SK-N-SH treated with all-trans-retinoic acid at 6 μM for 48 hours (cell line): ENCODE measurements around the gene CCDC63.
A peak's percentile ranks its signal among the peaks of the same experiment; 100 is the strongest.

Experiments
- ATAC-seq: fragments of 200-7000 bp; cut with Tn5 transposase; 3 replicates; pipeline ENCODE4 v1.9.1; 2020; ENCODE audit warnings: mild to moderate bottlenecking, moderate library complexity
- ARNTL ChIP-seq: fragments of 450-650 bp; formaldehyde crosslinking; IDR thresholded peaks from 2 replicates; pipeline ENCODE4 v1.5.0; 2020; ENCODE audit warnings: low read depth, mild to moderate bottlenecking, moderate library complexity, borderline replicate concordance
- BACH2 ChIP-seq: fragments of 250-450 bp; sonication (Bioruptor Pico); IDR thresholded peaks from 2 replicates; pipeline ENCODE4 v1.9.0; 2021; ENCODE audit warnings: mild to moderate bottlenecking, borderline replicate concordance
- CREB5 ChIP-seq: fragments of 250-450 bp; sonication (Bioruptor Pico); IDR thresholded peaks from 2 replicates; pipeline ENCODE4 v1.5.1; 2020; ENCODE audit warnings: low read depth, mild to moderate bottlenecking, moderate library complexity
- CSRNP3 ChIP-seq: fragments of 250-450 bp; sonication (Bioruptor Pico); IDR thresholded peaks from 2 replicates; pipeline ENCODE4 v1.5.1; 2021; ENCODE audit warnings: mild to moderate bottlenecking, moderate library complexity
- ESRRG ChIP-seq: fragments of 250-450 bp; sonication (Bioruptor Pico); IDR thresholded peaks from 2 replicates; pipeline ENCODE4 v1.6.1; 2021; ENCODE audit warnings: mild to moderate bottlenecking
- GLIS3 ChIP-seq: fragments of 250-450 bp; sonication (Bioruptor Pico); IDR thresholded peaks from 2 replicates; pipeline ENCODE4 v1.5.0; 2020; ENCODE audit warnings: mild to moderate bottlenecking, moderate library complexity
- ISL1 ChIP-seq: fragments of 250-450 bp; sonication (Bioruptor Pico); IDR thresholded peaks from 2 replicates; pipeline ENCODE4 v2.1.2; 2022; ENCODE audit warnings: mild to moderate bottlenecking, moderate library complexity
- OSR1 ChIP-seq: fragments of 250-450 bp; sonication (Bioruptor Pico); IDR thresholded peaks from 2 replicates; pipeline ENCODE4 v1.8.0; 2022; ENCODE audit warnings: moderate library complexity, mild to moderate bottlenecking, inconsistent platforms
- PATZ1 ChIP-seq: fragments of 250-450 bp; sonication (Bioruptor Pico); IDR thresholded peaks from 2 replicates; pipeline ENCODE4 v1.8.0; 2020; ENCODE audit warnings: mild to moderate bottlenecking, moderate library complexity, borderline replicate concordance
- POU6F1 ChIP-seq: fragments of 250-450 bp; sonication (Bioruptor Pico); IDR thresholded peaks from 2 replicates; pipeline ENCODE4 v1.8.0; 2021; ENCODE audit warnings: low read depth, mild to moderate bottlenecking, moderate library complexity, borderline replicate concordance
- PPARA ChIP-seq: fragments of 250-450 bp; sonication (Bioruptor Pico); IDR thresholded peaks from 2 replicates; pipeline ENCODE4 v1.5.0; 2020; ENCODE audit warnings: mild to moderate bottlenecking, borderline replicate concordance
- RARB ChIP-seq: fragments of 250-450 bp; sonication (Bioruptor Pico); IDR thresholded peaks from 2 replicates; pipeline ENCODE4 v1.8.0; 2021; ENCODE audit warnings: mild to moderate bottlenecking, moderate library complexity
- SNAI2 ChIP-seq: fragments of 250-450 bp; sonication (Bioruptor Pico); IDR thresholded peaks from 2 replicates; pipeline ENCODE4 v1.5.0; 2020; ENCODE audit warnings: mild to moderate bottlenecking, moderate library complexity
- TCF4 ChIP-seq: fragments of 250-450 bp; sonication (Bioruptor Pico); IDR thresholded peaks from 2 replicates; pipeline ENCODE4 v1.8.0; 2021; ENCODE audit warnings: mild to moderate bottlenecking, moderate library complexity, borderline replicate concordance
- TOX ChIP-seq: fragments of 250-450 bp; sonication (Bioruptor Pico); IDR thresholded peaks from 2 replicates; pipeline ENCODE4 v1.8.0; 2021; ENCODE audit warnings: mild to moderate bottlenecking, moderate library complexity, borderline replicate concordance
- TSHZ2 ChIP-seq: fragments of 250-450 bp; sonication (Bioruptor Pico); IDR thresholded peaks from 2 replicates; pipeline ENCODE4 v1.5.0; 2020; ENCODE audit warnings: mild to moderate bottlenecking, moderate library complexity
- ZC3H10 ChIP-seq: fragments of 250-450 bp; sonication (Bioruptor Pico); IDR thresholded peaks from 2 replicates; pipeline ENCODE4 v1.5.1; 2021; ENCODE audit warnings: mild to moderate bottlenecking, moderate library complexity
- ZFP3 ChIP-seq: fragments of 250-450 bp; sonication (Bioruptor Pico); IDR thresholded peaks from 2 replicates; pipeline ENCODE4 v1.5.0; 2020; ENCODE audit warnings: mild to moderate bottlenecking, moderate library complexity
- ZFP30 ChIP-seq: fragments of 450-650 bp; formaldehyde crosslinking; IDR thresholded peaks from 2 replicates; pipeline ENCODE4 v1.5.0; 2022; ENCODE audit warnings: mild to moderate bottlenecking, moderate library complexity
- ZNF565 ChIP-seq: fragments of 450-650 bp; formaldehyde crosslinking; conservative IDR thresholded peaks from 2 replicates; pipeline ENCODE4 v1.5.0; 2020; ENCODE audit warnings: low read depth, mild to moderate bottlenecking, moderate library complexity
- ZNF70 ChIP-seq: fragments of 450-650 bp; formaldehyde crosslinking; IDR thresholded peaks from 2 replicates; pipeline ENCODE4 v1.5.0; 2020; ENCODE audit warnings: mild to moderate bottlenecking, moderate library complexity
- ZNF8 ChIP-seq: fragments of 450-650 bp; formaldehyde crosslinking; IDR thresholded peaks from 2 replicates; pipeline ENCODE4 v1.5.0; 2020; ENCODE audit warnings: mild to moderate bottlenecking, moderate library complexity

CCDC63 gene

GRCh38 chr12:110846615-110847566, at the start of gene CCDC63:
TSS of gene CCDC63 (plus strand) at chr12:110846987. CDS start at chr12:110852955, 5,968 bp downstream.
- ATAC-seq, result peak; percentile 43
- TF ChIP-seq ZFP3 (CRISPR knock-in tag), result no peak
- no peak for TF ChIP-seq BACH2 (CRISPR knock-in tag)
- no peak for TF ChIP-seq ZC3H10
- TF ChIP-seq ARNTL (CRISPR knock-in tag), result no peak
- TF ChIP-seq ZFP30 (CRISPR knock-in tag), result no peak
- TF ChIP-seq POU6F1 (CRISPR knock-in tag), result no peak
- TF ChIP-seq CSRNP3 (CRISPR knock-in tag), result no peak
- no peak for TF ChIP-seq TSHZ2 (CRISPR knock-in tag)
- no peak for TF ChIP-seq ZNF565 (CRISPR knock-in tag)
- no peak for TF ChIP-seq ZNF70 (CRISPR knock-in tag)
- TF ChIP-seq ESRRG (CRISPR knock-in tag), result no peak
- TF ChIP-seq PPARA (CRISPR knock-in tag), result no peak
- no peak for TF ChIP-seq ISL1
- TF ChIP-seq RARB (CRISPR knock-in tag), result no peak
- TF ChIP-seq CREB5, result no peak
- TF ChIP-seq OSR1 (CRISPR knock-in tag), result no peak
- no peak for TF ChIP-seq TOX (CRISPR knock-in tag)
- TF ChIP-seq ZNF8 (CRISPR knock-in tag), result no peak

GRCh38 chr12:110798461-110798860, 48.3 kb upstream of the CCDC63 start:
- ATAC-seq, result no peak
- no peak for TF ChIP-seq SNAI2 (CRISPR knock-in tag)
- TF ChIP-seq TSHZ2 (CRISPR knock-in tag), result no peak
- no peak for TF ChIP-seq ZNF8 (CRISPR knock-in tag)
- no peak for TF ChIP-seq CREB5
- TF ChIP-seq ZNF70 (CRISPR knock-in tag), result no peak
- no peak for TF ChIP-seq TCF4
- no peak for TF ChIP-seq BACH2 (CRISPR knock-in tag)
- TF ChIP-seq ZNF565 (CRISPR knock-in tag), result no peak
- no peak for TF ChIP-seq ZFP30 (CRISPR knock-in tag)
- TF ChIP-seq PATZ1 (CRISPR knock-in tag), result no peak
- TF ChIP-seq TOX (CRISPR knock-in tag), result no peak
- no peak for TF ChIP-seq POU6F1 (CRISPR knock-in tag)
- no peak for TF ChIP-seq PPARA (CRISPR knock-in tag)
- TF ChIP-seq GLIS3 (CRISPR knock-in tag), result no peak
- no peak for TF ChIP-seq ARNTL (CRISPR knock-in tag)
- TF ChIP-seq, all 23 proteins: peak for 0
